WTC11 (cell line): ENCODE data around the gene ALX4.

Experiments
- CBFB ChIP-seq: sonication (generic); formaldehyde crosslinking; IDR thresholded peaks from 2 replicates; pipeline ENCODE4 v1.8.1; 2022; ENCODE audit warnings: mild to moderate bottlenecking, low read depth, missing genetic modification reagents
- CREM ChIP-seq: sonication (generic); formaldehyde crosslinking; IDR thresholded peaks from 2 replicates; pipeline ENCODE4 v1.8.1; 2022; ENCODE audit warnings: mild to moderate bottlenecking, missing genetic modification reagents, moderate library complexity
- SP1 ChIP-seq: sonication (generic); formaldehyde crosslinking; conservative IDR thresholded peaks from 2 replicates; pipeline ENCODE4 v1.8.1; 2022; ENCODE audit warnings: missing genetic modification reagents
- TF ChIP-seq, protein P1 (sequence below): sonication (generic); formaldehyde crosslinking; IDR thresholded peaks from 2 replicates; pipeline ENCODE4 v1.8.0; 2022; ENCODE audit warnings: mild to moderate bottlenecking, missing genetic modification reagents

- no peak for TF ChIP-seq SP1 (CRISPR knock-in tag)
- TF ChIP-seq CREM (CRISPR knock-in tag), result no peak
- TF ChIP-seq, protein P1, sequence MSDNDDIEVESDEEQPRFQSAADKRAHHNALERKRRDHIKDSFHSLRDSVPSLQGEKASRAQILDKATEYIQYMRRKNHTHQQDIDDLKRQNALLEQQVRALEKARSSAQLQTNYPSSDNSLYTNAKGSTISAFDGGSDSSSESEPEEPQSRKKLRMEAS, result no peak
- TF ChIP-seq CBFB (CRISPR knock-in tag), result no peak
Observed at GRCh38 chr11:44312876-44313275, 2.9 kb upstream of the ALX4 start.
